Sigmoid colon (tissue), 3 donors: ENCODE data around the gene AVP.

Source experiments
- POLR2A ChIP-seq, 2 donors: fragments of 450-650 bp; IDR thresholded peaks; one replicate each; pipeline ENCODE4 v1.6.1; 2016; ENCODE audit warnings: antibody characterized with exemption in 2 of 2, mild to moderate bottlenecking in 2 of 2, moderate library complexity in 2 of 2
- TF ChIP-seq, protein P1 (sequence below), 4 experiments: fragments of 450-650 bp in 3 of 4; fragments of 200-600 bp in 1 of 4; IDR thresholded peaks; one replicate each; pipeline ENCODE4 v1.5.1; 2016 to 2019; ENCODE audit warnings: antibody characterized with exemption in 4 of 4, mild to moderate bottlenecking in 3 of 4, moderate library complexity in 2 of 4

DNA sequence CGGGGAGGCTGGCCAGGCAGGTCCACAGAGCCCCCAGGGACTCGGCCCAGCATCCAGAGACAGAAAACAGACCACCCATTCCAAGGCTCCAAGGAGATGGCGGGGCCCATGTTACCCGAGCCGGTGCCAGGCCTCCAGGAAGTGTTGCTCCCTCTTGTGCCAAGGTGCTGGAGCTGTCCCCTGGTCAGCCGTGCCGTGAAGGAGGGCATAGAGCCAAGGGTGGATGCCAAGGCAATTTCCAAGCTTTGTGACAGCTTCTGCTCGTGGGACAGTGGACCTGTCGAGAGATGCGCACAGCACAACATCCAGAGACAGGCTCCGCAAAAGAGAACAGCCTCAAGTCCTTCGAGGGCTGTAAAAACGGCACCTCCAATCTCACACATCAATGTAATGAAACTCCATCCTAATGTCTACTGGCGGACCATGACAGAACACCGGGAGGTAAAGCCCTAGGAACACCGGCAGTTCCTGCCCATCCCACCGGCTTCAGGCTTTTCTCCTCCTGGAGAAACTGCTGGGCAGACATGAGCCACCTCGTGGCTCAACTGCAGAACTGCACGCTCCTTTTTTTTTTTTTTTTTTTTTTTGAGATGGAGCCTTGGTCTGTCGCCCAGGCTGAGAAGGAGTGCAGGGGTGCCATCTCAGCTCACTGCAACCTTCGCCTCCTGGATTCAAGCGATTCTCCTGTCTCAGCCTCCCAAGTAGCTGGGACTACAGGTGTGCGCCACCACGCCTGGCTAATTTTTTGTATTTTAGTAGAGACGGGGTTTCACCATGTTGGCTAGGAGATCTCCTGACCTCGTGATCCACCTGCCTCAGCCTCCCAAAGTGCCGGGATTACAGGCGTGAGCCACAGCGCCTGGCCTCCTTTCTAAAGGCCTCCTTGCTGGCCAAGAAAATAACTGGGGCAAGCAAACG is 30.9 kb upstream of the AVP start:
- TF ChIP-seq, protein P1, sequence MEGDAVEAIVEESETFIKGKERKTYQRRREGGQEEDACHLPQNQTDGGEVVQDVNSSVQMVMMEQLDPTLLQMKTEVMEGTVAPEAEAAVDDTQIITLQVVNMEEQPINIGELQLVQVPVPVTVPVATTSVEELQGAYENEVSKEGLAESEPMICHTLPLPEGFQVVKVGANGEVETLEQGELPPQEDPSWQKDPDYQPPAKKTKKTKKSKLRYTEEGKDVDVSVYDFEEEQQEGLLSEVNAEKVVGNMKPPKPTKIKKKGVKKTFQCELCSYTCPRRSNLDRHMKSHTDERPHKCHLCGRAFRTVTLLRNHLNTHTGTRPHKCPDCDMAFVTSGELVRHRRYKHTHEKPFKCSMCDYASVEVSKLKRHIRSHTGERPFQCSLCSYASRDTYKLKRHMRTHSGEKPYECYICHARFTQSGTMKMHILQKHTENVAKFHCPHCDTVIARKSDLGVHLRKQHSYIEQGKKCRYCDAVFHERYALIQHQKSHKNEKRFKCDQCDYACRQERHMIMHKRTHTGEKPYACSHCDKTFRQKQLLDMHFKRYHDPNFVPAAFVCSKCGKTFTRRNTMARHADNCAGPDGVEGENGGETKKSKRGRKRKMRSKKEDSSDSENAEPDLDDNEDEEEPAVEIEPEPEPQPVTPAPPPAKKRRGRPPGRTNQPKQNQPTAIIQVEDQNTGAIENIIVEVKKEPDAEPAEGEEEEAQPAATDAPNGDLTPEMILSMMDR (IDR thresholded peaks at IDR 0.05): peak in 3 of 4 experiments; percentile 44 to 64 (median 55)
- no peak for TF ChIP-seq POLR2A (IDR thresholded peaks at IDR 0.05)
